GM19035 (cell line): ENCODE measurements around the gene RIT2.

Experiments
- ATAC-seq: cut with Tn5 transposase; IDR thresholded peaks from one replicate; pipeline ENCODE4 v1.9.1; 2021; ENCODE audit not compliant: unreplicated experiment

The RIT2 gene

DNA sequence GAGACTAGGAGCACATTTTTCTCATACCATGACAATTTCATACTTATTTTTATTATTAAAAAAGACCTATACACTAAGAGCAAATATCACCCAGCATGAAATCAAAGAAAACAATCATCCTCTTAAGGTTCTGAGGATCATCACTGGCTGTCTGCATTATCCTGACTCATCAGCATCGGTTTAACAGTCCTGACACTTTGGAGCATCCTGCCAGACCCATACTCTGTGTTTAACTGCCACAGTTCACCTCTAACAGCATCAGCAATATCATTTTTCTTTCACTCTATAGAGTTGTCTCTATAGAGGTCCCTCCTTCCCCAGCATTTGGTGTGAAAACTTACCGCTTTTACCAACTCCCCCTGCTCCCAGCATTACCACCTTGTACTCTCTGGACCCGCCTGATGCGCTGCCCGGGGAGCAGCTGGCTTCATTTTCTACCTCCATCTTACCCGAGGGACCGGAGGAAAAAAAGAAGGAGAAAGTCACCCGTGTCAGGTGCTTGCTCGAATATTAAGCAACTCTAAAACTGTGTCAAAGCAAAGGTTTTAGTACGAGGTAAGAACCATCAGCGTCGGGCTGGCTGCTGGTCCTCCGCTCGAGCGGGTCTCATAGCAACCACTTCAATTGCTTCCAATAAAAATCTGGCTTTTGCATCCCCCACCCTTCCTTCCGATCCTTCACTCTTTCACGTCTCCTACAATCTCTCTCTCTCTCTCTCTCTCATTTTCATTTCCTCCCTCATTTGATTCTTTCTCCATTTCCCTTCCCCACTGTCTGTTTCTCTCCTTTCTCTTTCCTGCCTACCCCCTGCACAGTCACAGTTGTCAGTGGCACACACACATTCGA lies at the start of gene RIT2:
RIT2 (minus strand) TSS at position 610 of the 846 bp plus-strand sequence.
- no peak for ATAC-seq

DNA sequence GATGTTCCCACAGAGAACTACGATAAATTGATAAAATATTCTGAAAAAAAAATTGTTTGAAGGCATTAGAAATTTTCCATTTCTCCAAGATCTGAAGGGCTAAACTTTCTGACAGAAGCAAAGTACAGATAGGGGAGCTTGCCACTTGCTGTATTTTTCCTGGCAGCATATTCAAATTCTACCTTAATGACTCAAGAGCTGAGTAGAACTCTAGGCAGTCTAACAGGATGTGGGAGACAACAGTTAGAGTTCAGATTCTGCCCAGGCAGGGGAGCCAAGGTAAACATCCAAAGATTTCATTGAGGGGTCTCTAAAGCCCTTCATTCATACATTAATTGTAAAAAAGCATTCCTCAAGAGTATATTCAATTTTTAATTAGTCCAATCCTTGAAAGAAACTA lies 46.0 kb upstream of the RIT2 start:
- ATAC-seq = no peak

DNA sequence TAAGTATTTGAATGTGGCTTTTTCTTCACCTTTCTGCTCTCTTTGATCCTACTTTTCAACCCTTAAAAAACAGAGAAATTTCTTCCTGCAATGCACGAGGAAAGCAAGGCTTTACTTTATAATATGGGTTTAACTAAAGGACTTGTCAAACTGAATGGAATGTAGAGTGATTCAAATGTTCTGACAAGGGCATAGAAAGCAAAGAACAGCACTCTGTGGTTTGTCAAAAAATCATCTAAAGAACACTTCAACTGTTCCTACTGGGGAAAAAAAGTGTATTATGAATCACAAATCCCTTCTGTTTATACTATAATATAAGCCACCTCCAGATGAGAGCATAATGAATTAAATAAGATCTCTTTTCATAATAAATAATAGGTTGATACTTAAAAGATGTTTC lies 45.0 kb upstream of the RIT2 start:
- ATAC-seq = no peak

DNA sequence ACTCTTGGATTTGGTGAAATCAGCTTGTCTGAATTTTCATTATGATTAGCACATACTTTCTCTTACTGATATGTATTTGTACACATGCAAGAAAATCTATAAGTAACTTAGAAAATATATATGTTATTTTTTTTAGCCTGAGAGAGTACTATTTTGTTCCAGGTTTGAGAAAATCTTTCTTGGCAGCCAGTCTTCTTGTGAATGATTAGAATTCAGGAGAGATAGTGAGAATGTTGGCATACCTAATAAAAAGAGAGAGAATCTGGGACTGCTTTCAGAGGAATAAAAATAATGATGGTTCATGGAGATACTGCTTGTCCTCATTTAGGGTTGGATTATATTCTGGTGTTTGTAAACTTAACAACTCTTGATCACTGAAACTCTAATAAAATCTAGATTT lies 44.4 kb upstream of the RIT2 start:
- no peak for ATAC-seq

DNA sequence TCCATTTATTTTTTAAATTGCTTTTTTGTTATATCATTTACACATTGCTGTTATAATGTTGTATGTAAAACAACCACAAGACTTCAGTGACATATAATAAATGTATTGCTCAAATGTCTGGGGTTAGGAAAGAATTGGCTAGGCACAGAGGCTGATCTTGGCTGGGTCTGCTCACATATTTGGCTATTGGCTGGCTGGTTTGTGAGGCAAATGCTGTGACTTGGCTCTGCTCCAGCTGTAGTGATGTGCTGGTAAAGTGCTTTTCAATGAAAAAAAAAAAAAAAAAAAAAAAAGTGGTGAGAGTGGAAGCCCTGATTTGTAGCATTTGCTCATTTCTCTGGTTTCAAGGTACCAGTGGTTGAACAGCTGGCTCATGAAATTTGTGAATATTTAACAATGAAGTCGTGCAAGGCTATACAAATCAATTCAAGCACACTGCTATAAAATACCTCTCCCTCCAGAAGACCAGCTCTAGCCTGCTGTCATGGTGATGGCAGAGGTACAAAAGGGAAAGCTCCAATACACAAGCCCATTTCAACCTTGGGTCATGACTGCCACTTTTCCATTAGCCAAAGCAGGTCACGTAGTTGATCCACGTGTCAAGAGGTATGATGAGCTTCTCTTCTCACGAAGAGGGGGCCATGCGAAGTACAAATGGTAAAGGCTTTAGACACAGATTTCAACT lies 43.7 kb upstream of the RIT2 start:
- no peak for ATAC-seq

DNA sequence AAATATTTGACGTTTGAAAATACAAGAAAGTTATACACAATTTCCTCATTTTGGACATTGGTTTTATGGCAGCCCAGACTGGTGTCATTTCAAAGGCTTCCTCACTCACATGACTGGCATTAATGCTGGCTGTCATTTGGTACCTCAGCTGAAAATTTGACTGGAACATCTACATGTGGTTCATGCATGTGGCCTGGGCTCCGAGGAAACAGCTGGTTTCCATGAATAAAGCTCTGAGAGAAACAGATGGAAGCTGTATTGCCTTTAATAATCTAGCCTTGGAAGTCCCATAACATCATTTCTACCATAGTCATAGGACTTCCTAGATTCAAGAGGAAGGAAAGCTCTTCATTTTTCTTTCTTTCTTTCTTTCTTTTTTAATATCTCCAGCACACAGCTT lies 42.9 kb upstream of the RIT2 start:
- ATAC-seq = no peak

DNA sequence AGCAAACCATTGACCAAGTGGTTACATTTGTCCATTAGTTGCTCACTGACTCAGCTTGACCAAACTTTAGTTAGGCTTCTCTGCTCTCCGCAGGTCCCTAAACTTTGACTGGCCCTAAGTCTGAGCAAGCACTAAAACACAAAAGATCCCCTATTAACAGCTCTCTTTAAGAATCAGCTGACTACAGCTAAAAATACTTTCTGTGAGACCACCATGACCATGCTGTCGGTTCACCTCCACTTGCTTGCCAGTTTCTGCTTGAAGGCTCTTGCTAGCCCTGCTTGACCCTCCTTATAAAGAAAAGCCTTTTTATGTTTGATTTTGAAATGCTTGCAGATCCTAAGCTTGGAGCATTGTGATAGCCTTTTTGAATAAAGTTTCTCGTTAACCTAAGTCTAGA lies 40.4 kb upstream of the RIT2 start:
- ATAC-seq = no peak

DNA sequence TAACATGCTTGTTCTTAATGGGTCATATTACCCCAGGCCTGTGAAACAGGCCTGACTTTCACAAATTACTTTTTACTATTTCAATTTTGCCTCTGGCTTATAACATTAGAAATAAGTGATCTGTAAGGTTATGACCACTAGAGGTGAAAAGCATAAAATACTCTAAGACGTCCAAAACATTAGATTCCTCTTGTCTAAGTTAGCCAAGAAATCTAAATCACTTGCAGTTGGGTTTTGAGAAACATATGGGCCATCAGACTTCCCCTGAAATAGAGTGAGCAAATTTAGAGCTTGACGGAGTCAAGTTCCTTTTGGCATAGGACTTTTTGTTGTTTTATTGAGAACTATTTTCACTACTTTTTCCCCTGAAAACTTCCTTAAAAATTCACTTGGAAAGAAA lies 32.7 kb upstream of the RIT2 start:
- ATAC-seq = no peak

DNA sequence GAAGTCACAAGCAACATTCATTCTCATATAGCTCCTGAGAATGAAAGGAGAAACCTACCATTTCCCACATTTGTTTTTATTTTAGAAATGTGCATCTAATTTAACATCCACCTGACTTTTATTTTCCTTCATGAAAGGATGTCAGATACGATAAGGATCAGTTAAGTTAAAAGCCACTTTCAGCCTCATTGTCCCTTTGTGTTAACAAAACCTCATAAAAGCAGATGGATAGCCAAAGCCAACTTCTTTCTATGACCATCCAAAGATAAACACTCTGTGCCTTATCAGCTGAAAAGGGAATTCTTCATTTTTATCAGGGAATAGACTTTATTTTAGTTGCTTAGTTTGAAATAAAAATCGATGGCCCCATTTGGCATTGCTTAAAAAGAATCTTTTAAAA lies 25.7 kb upstream of the RIT2 start:
- ATAC-seq = no peak

DNA sequence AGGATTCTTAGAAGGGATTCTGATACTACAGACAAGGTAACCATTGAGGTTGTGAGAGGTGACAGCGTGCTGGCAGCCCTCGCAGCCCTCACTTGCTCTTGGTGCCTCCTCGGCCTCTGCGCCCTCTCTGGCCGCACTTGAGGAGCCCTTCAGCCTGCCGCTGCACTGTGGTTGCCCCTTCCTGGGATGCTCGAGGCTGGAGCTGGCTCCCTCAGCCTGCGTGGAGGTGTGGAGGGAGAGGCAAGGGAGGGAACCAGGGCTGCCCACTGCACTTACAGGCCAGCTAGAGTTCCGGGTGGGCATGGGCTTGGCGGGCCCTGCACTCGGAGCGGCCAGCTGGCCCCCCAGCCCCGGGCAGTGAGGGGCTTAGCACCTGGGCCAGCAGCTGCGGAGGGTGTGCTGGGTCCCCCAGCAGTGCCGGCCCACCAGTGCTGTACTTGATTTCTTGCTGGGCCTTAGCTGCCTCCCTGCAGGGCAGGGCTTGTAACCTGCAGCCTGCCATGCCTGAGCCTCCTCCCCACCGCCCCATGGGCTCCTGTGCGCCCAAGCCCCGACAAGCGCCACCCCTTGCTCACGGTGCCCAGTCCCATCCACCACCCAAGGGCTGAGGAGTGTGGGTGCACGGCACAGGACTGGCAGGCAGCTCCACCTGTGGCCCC lies 23.9 kb upstream of the RIT2 start:
- ATAC-seq = no peak

DNA sequence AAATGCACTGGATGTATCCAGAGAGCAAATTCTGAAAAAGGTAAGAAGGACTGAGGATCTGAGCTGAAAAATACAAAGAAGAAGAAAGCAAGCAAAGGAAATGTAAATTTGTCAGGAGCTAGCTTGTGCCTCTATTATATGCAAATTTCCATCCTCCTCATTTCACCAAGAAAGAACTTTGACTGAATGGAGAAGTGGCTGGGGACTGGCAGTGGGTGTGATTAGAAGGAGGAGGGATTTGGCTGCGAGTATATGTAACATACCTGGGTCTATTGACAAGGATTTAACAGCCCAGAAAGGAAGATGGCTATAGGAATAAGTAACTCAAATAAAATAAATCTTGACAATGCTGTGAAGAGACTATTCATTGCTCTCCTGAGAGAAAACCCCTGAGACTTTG lies 19.4 kb upstream of the RIT2 start:
- no peak for ATAC-seq

DNA sequence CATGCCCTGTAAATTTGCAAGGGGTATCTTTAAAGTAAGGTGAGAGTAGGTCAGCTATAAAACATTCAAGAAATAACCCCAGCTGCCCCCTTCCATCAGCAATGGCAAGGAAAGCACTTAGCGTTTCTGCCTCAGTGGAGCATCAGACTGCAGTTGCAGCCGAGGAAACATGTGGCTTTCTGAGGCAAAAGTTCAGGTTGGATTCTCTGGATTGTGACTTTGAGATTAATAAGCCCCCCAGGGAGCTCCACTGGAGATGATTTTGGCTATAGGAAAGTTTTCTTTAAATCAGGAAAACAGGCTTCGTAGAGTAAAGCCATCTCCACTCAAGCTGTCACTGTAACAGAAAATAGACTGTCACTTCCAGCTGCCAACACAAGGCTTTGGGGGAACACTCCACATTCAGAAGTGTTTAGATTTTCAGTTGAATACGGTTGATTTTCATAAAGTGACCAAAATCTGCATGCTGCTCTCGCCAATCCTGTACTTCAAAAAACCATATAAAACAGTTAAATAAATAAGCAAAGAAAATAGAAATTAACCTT lies 15.3 kb upstream of the RIT2 start:
- ATAC-seq = no peak

DNA sequence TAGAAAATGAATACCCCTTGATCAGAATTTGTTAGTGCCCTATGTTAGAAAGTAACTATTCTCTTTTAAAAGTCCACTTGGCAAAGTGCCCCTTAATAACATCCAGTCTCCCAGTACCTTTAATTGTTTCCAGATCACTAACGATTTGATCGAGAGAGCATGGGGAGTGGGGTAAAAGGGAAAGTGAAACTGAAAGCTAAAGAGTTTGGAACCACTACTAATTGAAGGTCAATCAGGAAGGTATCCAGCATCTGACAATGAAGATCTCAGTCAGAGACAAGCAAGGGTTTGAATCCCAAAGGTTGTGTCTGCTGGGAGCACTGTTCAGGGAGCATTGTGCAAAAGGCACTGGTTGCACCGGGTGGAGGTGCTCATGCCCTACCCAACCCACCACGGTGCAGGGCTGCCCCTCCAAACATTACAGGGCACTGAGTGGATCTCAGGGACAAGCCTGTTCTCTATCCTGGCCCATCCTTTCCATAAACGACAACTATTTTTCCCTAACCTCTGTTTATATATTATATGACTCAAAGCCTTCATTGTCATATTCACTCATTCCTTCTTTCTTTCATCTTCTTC lies 14.6 kb upstream of the RIT2 start:
- ATAC-seq = no peak

DNA sequence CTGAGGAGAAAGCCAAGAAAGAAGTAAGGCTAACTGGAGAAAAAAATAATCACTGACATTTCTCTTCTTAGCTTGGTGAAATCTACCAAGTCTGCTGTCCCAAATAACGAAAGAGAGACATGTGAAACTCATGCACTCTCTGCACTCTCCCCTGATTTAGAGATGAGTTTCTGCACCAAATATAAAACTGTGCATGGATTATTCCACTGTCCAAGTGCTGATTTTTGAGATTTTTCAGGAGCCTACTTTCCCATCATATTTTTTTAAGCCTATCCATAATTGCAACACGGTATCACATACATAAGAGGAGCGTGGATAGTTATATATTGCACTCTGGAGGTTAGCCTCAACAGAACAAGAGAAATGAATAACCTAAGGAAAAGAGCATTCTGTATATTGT lies 10.0 kb upstream of the RIT2 start:
- ATAC-seq = no peak

DNA sequence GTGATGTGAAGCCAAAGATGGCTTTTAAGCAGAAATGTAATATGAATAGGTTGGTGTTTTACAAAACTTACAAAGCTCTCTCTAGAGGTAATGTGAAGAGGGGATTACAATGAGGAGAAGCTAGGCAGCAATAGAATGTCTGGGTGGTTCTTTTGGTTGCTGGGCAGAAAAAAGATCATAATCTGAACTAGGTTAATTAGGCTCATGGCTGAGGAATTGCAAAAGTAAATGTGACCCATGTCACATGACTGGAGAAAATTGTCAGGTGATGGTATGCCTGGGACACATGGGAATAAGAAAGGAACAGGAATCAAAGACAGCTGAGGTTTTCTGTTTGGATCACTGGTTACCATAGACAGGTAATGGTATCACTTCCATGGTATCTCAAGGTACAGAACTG lies 7.5 kb upstream of the RIT2 start:
- no peak for ATAC-seq

DNA sequence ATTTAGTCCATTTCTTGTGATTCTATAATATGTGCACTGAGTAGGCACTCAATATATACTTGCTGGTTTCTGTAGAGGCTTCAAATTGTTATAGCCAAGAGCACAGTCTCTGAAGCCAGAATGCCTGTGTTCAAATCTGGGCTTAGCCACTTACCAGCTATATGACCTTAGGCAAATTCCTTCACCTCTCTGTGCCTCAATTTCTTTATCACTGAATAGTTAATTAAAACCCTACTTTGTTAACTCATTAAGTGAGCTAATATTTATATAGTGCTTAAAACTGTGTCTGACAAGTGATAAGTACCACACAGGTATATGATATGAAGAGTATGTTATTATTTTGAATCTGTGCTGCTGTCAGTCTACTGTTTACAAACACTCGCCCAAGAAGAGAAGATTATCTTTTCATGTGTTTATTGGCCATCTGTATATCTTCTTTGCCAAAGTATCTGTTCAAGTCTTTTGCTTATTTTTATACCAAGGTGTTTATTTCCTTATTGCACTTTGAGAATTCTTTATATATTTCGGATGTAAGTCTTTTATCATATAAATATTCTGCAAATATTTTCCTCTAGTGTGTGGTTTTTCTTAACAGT lies 1.3 kb upstream of the RIT2 start:
- no peak for ATAC-seq

DNA sequence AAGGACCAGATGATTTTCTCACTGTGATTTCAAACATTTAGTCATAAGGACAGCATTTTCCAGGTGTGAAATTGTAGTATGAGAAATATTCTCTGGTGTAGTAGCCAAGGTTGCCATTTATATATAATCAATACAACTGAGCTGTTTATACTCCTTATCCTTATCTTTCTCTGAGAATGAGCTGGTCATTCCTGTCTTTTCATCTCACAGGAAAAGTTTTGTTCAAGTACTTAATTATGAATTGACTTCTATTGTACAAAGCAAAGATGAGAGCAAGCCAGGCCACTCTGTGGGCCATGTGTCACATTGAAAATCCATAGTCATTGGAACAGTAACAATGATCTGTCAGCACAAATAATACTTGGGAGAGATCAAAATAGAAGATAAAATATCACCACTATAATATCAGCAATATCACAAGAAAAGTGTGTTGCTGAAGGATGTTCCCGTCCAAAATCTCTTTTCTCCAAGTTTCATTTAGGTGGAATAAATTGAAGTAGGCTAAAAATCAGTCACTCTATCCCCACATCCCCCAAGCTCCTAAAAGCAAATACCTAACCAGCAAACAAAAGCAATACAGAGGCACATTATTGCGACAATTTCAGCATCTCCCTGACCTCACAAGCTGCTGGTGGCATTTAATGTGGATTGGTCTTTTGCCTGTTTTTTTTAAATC lies 2.1 kb downstream of the RIT2 start:
- no peak for ATAC-seq

DNA sequence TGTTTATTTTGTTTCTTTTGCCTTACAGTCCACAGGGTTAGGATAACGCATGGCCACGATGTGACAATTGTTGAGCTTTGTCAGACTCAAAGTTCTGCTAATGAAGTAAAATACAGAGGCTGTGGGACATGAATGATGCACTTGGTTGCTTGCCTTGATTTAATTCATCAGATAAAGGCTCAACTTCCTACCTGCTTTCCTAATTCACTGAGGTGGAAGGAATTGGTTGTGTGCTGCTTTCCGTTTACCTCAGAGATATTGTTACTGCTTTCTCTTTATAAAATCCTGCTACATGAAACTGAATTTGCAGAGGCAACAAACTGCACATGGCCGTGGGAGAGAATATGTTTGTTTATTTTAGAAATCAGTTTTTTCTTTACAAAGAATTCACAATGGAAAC lies 6.6 kb downstream of the RIT2 start:
- no peak for ATAC-seq

DNA sequence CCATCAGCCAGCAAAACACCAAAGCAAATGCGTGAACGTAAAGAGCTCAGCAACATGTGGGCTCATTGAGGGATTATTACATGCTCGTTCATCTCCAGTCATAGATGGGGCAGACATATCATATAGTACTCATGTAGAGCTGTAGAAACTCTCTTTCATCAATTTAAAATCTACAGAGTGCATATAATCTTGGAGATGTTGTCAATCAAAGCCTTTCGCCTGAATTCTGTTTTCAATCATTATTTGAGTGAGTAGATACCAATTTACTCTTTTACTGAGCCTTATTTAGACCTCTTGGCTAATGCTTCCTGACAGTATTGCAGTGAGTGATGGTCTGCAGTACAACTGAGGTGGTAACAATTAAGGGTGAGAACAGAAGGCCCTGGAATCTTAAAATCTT lies 7.0 kb downstream of the RIT2 start:
- no peak for ATAC-seq

DNA sequence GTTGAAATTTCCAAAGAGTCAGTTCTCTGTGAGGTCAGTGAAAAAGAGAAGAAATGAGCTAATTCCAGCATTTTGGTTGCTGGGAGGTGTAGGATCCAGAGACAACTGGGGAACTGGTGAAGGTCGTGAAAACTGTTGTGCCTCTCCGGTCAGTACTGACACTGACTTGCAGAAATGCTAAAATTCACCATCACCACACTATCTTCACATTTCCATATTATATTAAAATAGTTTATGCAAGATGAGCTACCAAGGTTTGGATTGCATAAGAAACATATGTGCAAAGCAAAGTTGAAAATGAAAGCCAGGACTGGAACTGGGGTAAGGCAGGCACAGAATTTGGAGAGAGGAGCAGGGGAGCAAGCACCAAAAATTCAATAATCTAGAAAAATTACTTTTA lies 21.8 kb downstream of the RIT2 start:
- ATAC-seq = no peak

DNA sequence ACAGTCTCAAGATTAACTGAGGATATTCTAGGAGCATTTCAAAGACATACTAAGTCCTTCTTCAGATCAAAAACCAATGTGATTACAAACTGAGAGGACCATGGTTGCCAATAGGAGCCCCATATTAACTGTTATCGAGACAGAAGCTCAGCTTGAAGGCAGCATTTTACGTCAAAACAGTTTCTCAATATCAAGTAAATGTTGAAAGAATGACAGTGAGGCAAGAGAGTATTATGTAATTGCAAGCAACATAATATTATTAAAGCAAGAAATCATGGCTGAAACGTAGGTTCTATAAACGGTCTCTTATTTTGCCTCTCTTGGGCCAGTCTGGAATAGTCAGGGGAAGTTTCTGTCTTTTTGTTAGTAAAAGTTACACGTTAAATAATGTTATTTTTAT lies 22.9 kb downstream of the RIT2 start:
- no peak for ATAC-seq
